ENCODE data around the gene PRAC1.

PRAC1 gene

DNA sequence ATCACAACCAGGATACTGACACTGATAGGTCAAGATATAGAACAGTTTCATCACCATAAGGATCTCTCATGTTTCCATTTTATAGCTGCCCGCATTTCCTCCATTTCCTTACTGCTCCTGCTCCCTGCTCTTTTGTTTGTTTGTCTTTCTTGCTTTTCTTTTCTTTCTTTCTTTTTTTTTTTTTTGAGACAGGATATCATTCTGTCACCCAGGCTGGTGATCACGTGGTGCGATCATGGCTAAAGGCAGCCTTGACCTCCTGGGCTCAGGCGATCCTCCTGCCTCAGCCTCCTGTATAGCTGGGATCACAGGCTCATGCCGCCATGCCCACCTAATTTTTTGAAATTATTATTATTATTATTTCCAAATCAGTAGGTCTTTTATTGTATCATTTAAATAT is 31.7 kb downstream of the PRAC1 start:
- DNase-seq (ENCODE audit: low read depth in 2 of 2) = no peak
- H3K4me3 ChIP-seq (replicated peaks in 1 of 2; ENCODE audit: low read depth in 2 of 2, low read length in 2 of 2) = no peak overlapping the region
- TF ChIP-seq, protein P1, sequence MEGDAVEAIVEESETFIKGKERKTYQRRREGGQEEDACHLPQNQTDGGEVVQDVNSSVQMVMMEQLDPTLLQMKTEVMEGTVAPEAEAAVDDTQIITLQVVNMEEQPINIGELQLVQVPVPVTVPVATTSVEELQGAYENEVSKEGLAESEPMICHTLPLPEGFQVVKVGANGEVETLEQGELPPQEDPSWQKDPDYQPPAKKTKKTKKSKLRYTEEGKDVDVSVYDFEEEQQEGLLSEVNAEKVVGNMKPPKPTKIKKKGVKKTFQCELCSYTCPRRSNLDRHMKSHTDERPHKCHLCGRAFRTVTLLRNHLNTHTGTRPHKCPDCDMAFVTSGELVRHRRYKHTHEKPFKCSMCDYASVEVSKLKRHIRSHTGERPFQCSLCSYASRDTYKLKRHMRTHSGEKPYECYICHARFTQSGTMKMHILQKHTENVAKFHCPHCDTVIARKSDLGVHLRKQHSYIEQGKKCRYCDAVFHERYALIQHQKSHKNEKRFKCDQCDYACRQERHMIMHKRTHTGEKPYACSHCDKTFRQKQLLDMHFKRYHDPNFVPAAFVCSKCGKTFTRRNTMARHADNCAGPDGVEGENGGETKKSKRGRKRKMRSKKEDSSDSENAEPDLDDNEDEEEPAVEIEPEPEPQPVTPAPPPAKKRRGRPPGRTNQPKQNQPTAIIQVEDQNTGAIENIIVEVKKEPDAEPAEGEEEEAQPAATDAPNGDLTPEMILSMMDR (IDR thresholded peaks at IDR 0.05; ENCODE audit: low read depth, low read length) = no peak

DNA sequence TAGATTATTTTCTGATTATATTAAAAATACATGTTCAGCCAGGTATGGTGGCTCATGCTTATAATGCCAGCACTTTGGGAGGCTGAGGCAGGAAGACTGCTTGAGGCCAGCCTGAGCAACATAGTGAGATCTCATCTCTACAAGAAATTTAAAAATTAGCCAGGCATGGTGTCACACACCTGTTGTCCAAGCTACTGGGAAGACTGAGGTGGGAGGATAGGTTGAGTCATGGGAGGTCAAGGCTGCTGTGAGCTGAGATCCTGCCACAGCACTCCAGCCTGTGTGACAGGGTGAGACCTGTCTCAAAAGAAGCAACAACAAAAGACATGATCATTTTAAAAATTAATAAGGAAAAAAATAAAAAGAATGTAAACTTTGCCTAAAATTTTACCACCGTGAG is 40.7 kb downstream of the PRAC1 start:
- TF ChIP-seq, protein P1 (IDR thresholded peaks at IDR 0.05; ENCODE audit: low read depth, low read length) = no peak
- no peak overlapping the region for H3K4me3 ChIP-seq (replicated peaks in 1 of 2; ENCODE audit: low read depth in 2 of 2, low read length in 2 of 2)
- no peak for DNase-seq (ENCODE audit: low read depth in 2 of 2)

DNA sequence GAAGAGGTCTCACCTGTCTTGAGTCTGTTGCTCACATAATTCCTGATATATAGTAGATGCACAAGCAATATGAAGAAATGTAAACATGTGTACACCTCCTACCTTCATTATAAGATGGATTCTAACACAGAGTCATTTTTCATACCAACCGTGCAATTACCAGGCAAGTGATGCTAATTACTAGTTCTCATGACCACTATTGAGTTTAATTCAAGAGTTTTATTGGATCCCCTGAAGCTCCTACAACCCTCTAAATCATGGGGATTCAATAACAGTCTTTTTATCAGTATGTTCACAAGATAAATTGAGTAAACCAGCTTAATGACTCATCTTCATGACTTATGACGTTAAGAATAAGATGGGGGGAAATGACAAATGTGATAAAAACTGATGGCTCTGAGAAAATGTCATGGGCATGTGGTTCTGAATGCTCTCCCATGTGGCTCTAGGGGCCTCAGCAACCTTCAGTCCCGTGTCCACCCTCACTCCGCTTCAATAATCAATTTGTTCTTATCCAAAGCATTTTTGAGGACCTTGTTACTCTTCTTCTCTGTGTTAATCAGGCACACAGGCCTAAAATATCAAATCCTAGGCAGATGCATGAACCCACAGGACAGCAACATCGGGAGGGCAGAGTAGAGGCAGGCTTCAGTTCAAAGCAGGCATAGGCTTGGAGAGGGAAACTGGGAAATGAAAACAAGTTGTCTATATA is 42.8 kb downstream of the PRAC1 start:
- no peak overlapping the region for H3K4me3 ChIP-seq (replicated peaks in 1 of 2; ENCODE audit: low read depth in 2 of 2, low read length in 2 of 2)
- TF ChIP-seq, protein P1 (IDR thresholded peaks at IDR 0.05; ENCODE audit: low read depth, low read length) = no peak
- DNase-seq (ENCODE audit: low read depth in 2 of 2) = peak in 1 of 2 donors; percentile 5

DNA sequence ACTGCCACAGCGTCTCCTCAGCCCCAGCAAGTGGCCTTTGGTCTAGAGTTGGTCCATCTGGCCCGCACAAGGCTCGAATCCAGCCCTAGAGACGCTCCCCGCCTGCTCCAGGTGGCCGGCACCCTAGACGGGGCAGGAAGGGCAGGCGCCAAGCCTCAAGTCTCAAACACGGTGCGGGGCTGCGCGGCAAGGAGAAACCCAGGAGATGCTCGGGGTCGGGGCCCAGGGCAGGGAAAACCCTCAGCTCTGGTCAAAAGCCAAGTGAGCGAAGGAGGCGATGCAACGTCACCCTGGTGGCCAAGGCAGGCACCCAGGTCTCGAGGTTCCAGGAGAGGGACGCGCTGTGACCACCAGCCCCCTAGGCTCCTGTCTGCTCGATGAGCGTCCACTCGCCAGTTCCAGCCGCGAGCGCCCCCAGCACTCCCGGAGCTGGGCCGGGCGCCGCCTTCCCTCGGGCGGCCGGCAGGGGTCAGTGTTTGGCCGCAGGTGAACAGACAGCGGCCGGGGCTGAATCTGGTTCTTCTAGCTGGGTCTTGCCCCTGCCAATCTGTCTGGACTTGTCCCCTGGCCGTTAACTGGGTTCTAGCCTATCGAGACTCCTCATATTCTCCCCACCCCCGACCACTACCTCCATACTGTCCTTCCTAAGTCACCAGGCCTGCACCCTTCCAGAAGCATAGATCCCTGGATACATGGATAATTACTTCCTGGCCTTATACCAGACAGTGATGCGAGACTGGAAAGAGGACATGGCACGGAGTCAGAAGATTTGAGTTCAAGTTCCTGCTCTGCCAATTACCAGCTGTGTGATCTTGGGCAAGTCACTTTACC is 44.0 kb downstream of the PRAC1 start:
- TF ChIP-seq, protein P1 (IDR thresholded peaks at IDR 0.05; ENCODE audit: low read depth, low read length) = peak; percentile 80
- H3K4me3 ChIP-seq (replicated peaks in 1 of 2; ENCODE audit: low read depth in 2 of 2, low read length in 2 of 2) = peak overlapping the region in 1 of 2 donors; percentile 5
- peak; percentile 49 to 50 for DNase-seq (ENCODE audit: low read depth in 2 of 2)

DNA sequence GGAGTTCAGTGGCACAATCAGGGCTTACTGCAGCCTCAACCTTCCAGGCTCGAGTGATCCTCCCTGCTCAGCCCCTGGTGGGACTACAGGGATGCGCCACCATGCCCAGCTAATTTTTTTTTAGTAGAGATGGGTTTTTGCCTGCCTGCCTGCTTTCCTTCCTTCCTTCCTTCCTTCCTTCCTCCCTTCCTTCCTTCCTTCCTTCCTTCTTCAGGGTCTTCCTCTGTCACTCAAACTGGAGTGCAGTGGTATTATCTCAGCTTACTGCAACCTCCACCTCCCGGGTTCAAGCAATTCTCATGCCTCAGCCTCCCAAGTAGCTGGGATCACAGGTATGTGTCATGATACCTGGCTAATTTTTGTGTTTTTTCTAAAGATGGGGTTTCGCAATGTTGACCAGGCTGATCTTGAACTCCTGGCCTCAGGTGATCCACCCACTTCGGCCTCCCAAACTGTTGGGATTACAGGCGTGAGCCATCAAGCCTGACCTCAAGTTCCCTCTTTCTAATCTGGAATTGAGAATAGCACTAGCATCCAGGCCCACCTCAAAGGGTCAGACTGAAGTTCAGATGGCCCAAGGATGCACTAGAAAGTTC is 45.3 kb downstream of the PRAC1 start:
- H3K4me3 ChIP-seq (replicated peaks in 1 of 2; ENCODE audit: low read depth in 2 of 2, low read length in 2 of 2) = no peak overlapping the region
- TF ChIP-seq, protein P1 (IDR thresholded peaks at IDR 0.05; ENCODE audit: low read depth, low read length) = no peak
- DNase-seq (ENCODE audit: low read depth in 2 of 2) = no peak

DNA sequence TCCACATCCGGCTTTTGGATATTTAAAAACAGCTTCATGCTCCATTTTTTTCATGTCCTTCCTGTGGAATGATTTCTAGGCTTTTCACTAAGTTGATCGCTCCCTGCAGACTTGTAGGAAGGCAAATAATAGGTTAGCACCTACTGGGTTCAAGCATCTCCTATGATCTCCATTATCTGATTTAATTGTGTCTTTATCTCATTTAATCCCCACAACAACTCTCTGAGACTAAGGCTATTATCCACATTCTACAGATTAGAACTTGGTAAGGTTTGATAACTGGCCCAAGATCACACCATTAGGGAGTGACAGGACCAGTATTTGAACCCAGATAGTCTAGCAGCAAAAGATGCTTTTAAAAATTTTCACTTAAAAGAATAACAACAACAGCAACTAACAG is 50.0 kb downstream of the PRAC1 start:
- no peak for DNase-seq (ENCODE audit: low read depth in 2 of 2)
- H3K4me3 ChIP-seq (replicated peaks in 1 of 2; ENCODE audit: low read depth in 2 of 2, low read length in 2 of 2) = no peak overlapping the region
- TF ChIP-seq, protein P1 (IDR thresholded peaks at IDR 0.05; ENCODE audit: low read depth, low read length) = no peak
